Hepatocyte (in vitro differentiated cells): ENCODE data around the gene ATP5F1D.

ENCODE experiments used
- CTCF ChIP-seq: fragments of 200-600 bp; sonication (generic); IDR thresholded peaks from 2 replicates; pipeline ENCODE4 v1.5.1; 2016; ENCODE audit warnings: antibody characterized with exemption, mild to moderate bottlenecking; ENCODE audit not compliant: poor library complexity
- EZH2 ChIP-seq: fragments of 200-600 bp; sonication (generic); IDR thresholded peaks from 2 replicates; pipeline ENCODE4 v1.6.1; 2016; ENCODE audit warnings: antibody characterized with exemption, mild to moderate bottlenecking, borderline replicate concordance
- EZH2phosphoT487 ChIP-seq: fragments of 200-600 bp; sonication (generic); IDR thresholded peaks from one replicate; pipeline ENCODE4 v1.6.1; 2018; ENCODE audit warnings: antibody characterized with exemption, mild to moderate bottlenecking, low read depth, moderate library complexity; ENCODE audit not compliant: unreplicated experiment, severe bottlenecking

DNA sequence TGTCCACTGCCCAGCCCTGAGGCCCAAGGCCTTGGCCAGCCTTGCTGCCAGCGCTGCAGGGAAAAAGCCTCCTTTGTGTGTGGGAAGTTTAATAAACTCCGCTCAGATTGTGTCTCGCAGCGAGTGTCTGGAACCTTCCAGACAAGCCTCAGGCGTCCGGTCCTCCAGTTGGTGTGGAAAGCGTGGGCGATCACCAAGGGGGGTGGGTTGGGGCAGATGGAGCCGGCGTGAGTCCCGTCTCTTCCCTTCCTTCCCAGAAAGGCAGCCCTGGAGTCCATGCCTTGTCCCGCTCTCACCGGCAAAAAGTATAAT, 31.4 kb upstream of the ATP5F1D start:
- no peak for TF ChIP-seq CTCF
- TF ChIP-seq EZH2phosphoT487: no peak
- no peak for TF ChIP-seq EZH2
